ENCODE data around the gene OR2B3. TPM values are rescaled to one million over a fixed set of nuclear protein-coding genes. Genes with fewer than 3 reads are reported as not detected.

Gene OR2B3
- total RNA-seq, 2 experiments from 2014 or later = not detected

DNA sequence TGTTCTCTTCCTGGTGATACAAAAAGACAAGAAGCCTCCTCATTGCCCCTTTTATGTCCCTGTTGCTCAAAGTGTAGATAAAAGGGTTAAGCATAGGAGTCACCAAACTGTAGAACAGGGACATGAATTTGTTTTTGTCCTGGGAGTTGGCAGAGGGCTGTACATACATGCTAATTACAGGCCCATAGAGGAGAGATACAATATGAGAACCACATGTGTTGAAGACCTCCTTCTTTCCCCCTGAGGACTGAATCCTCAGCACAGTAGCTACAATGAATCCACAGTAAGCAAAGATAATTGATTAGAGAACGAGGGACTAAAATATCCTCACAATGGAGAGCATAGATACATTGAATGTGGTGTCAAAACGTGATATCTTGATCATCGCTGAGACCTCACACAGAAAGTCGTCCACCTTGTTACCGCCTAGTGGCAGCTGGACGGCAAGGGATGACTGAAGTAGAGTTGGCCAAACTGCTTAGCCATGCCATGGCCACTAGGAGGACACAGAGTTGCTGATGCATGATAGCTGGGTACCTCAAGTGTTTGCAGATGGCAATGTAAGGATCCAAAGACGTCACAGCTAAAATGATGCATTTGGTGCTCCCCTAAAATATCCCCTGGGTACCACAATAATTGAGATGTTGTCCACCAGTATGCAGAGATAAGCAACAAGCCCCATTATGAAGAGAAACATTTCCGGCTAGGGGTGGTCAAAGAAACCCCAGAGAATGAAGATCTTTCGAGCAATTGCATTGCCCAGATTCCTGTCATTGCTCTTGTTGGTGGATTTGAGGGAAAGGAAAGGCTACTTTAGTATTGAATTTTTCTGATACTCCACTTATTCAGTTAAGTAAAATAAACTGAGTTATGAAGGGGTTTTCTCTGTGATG lies 15.0 kb downstream of the OR2B3 start:
- DNase-seq = no peak
- POLR2A ChIA-PET = no interaction called here
- CTCF ChIA-PET = no interaction called here
- Mint-ChIP-seq H3K4me1 (no peaks in the 10 kb centered on the region), H3K4me3 (no peak overlapping the region), H3K27me3 (peaks cover 20% of the 10 kb centered on the region), H3K27ac (no peak overlapping the region), H3K36me3 (ENCODE audit: low read depth) (no peaks in the 10 kb centered on the region), H3K9me3 (no peaks in the 10 kb centered on the region)

DNA sequence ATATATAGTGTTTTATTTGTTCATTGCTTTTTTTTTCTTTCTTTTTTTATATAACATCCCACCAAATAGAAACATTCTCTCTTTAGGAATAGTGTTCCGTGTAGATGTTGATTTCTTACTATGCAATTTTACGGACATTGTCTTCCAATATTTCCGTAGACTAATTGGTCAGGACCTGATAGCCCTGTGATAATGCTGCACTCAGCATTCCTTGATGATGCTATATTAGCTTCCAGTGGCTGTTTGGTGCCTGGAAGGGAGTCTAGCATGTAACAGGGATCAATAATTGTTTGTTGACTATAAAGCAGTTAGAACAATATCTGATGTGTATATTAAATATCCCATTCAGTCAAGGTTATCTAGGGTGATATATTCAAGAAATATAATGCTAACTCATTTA lies 35.4 kb downstream of the OR2B3 start:
- peaks cover 38% of the 10 kb centered on the region for H3K27me3 Mint-ChIP-seq
- POLR2A ChIA-PET = no interaction called here

DNA sequence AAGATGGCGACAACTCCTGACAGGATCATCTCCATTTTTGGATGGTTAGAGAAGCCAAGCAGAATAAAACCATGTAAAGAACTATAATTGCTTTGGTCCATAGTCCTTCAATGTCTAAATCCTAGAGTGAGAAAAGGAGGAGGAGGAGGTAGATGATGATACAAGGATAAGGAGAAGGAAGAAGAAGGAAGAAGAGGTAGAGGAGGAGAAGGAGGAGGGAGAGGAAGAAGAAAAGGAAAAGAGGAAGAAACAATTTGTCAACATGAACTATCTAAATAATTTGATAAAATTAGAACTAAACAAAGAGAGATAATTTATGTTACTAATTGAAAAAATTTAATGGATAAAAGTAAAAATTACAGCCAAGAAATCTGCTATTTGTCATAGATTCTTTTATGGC lies 42.0 kb downstream of the OR2B3 start, which contains the start of gene OR2W1:
Gene OR2W1, minus strand, starts transcription at position 101 of the 400 bp plus-strand sequence. Its CDS starts 0 bp downstream, at position 101.
- no peak for DNase-seq
- ChIA-PET POLR2A (no interaction called here), CTCF (no interaction called here)
- Mint-ChIP-seq H3K4me3 (no peak within 1 kb of the TSS), H3K4me1 (no peaks in the 10 kb centered on the region), H3K27me3 (peaks cover 32% of the 10 kb centered on the region), H3K9me3 (no peaks in the 10 kb centered on the region), H3K27ac (no peak within 1 kb of the TSS), H3K36me3 (ENCODE audit: low read depth) (no peaks in the 10 kb centered on the region)

More for the DNA sequence above, 35.4 kb downstream of the OR2B3 start:
- H3K27ac Mint-ChIP-seq = no peak overlapping the region
- H3K36me3 Mint-ChIP-seq (ENCODE audit: low read depth) = no peaks in the 10 kb centered on the region
- DNase-seq = no peak
- no peaks in the 10 kb centered on the region for H3K9me3 Mint-ChIP-seq
- CTCF ChIA-PET = no interaction called here
- H3K4me1 Mint-ChIP-seq = no peaks in the 10 kb centered on the region
- H3K4me3 Mint-ChIP-seq = no peak overlapping the region

Other genes with a start within 250 kb of the OR2B3 start
- 10 to 100 TPM; 63.1 to 66.6 TPM for gene TRIM27, start 163.3 kb downstream of the OR2B3 start, total RNA-seq
- under 1 TPM; 0.55 to 0.65 TPM for gene ZNF311, start 82.0 kb downstream of the OR2B3 start, total RNA-seq
- gene OR2W1, start 42.1 kb downstream of the OR2B3 start, total RNA-seq = not detected
- gene OR2J1, start 12.2 kb upstream of the OR2B3 start, total RNA-seq = not detected
- gene OR2J3, start 20.7 kb upstream of the OR2B3 start, total RNA-seq = not detected
- gene OR2J2, start 83.6 kb upstream of the OR2B3 start, total RNA-seq = not detected
- gene OR14J1, start 214.4 kb upstream of the OR2B3 start, total RNA-seq = not detected

Measured in activated CD4-positive, alpha-beta T cell treated with anti-CD3 and anti-CD28 coated beads, Interleukin-2, amount 10 ng/mL, durations not matched to agents 7 days and 5 days (primary cell).